HUES64 (cell line): Measurements from ENCODE around the gene KCNH1.

Experiments
- H3K27ac ChIP-seq: 2 replicates; pipeline ENCODE4 v1.7.0; 2013; ENCODE audit warnings: low read depth, low read length, inconsistent platforms
- H3K27me3 ChIP-seq: 2 replicates; pipeline ENCODE4 v1.6.1; 2013; ENCODE audit warnings: mild to moderate bottlenecking, low read length; ENCODE audit not compliant: insufficient read depth
- H3K36me3 ChIP-seq: 2 replicates; pipeline ENCODE4 v1.6.1; 2013; ENCODE audit warnings: mild to moderate bottlenecking, low read length; ENCODE audit not compliant: insufficient read depth
- H3K4me1 ChIP-seq: 2 replicates; pipeline ENCODE4 v1.6.1; 2013; ENCODE audit warnings: mild to moderate bottlenecking, low read length, moderate library complexity; ENCODE audit not compliant: insufficient read depth
- H3K4me3 ChIP-seq: 2 replicates; pipeline ENCODE4 v1.5.1; 2013; ENCODE audit warnings: mild to moderate bottlenecking, low read length, moderate library complexity
- H3K9ac ChIP-seq: 2 replicates; pipeline ENCODE4 v1.6.1; 2013; ENCODE audit warnings: mild to moderate bottlenecking, low read depth, low read length
- H3K9me3 ChIP-seq: 2 replicates; pipeline ENCODE4 v1.6.1; 2013; ENCODE audit warnings: low read depth, low read length; ENCODE audit not compliant: insufficient read depth
- WGBS: fragments of 150-250, 120-280 bp; methylation state at CpG from one replicate; pipeline ENCODE4 v1.1.7; 2013; ENCODE audit warnings: missing lambda C conversion rate; 5-methylcytosine and 5-hydroxymethylcytosine counted together

Gene KCNH1

DNA sequence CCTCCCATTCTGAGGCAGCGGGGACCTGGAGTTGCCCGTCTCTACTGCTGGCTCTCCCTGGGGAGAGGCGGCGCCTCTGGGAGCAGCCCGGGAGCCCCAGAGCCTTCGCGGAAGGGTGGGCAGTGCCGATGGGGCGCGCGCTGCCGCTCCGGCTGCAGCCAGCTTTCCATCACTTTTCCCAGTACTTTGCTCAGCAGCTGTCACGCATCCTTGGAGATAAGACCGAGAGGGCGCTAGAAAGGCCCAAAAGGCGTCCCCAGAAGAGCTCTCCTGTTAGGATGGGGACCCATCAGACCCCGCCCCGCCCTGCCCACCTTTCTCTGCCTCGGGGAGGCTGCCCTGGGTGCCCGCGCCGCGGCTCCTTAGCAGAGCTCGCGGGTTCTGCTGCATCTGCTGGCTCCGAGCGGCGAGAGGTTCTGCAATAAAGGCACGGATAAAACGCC, 534 bp downstream of the KCNH1 start:
- Histone ChIP-seq H3K9ac (peak overlapping the region; percentile 53), H3K4me3 (peak overlapping the region; percentile 66)

DNA sequence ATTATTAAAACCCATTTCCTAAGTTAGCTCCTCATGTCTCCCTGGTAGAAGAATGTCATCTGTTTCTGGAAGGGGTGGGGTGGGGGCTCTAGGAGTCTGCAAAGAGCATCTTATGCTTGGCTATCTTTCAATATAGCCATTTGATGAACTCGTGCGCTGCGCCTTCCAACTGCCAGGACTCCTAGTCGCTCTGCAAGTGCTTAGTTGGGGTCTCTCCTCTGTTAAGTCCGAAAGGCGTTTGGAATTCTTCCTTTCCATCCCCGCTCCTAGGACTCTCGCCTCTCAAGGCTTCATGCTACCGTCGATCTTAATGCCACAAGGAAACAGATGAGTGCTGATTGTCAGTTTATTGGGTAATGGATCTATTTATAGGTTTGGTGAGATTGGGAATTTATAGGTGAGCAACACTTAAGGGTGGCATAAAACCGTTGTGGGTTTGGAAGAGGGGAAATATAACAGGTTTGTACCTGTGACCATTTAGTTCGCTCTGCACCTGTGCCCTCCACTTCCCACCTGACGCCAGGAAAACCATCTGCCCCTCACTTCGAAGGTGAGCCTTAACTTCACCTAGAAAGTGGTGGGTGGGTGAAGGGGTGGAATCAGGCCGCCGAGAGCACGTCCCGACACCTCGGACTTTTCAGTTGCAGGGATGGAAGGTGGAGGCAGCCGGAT, 1.1 kb downstream of the KCNH1 start:
- H3K9ac ChIP-seq: no peak overlapping the region
- H3K27ac ChIP-seq: no peak overlapping the region
- 43% methylated on average over 19 of the region's 20 CpGs for WGBS
- H3K9me3 ChIP-seq: no peaks in the 10 kb centered on the region
- H3K4me1 ChIP-seq: no peaks in the 10 kb centered on the region
- H3K4me3 ChIP-seq: peak overlapping the region; percentile 66
- peaks cover 35% of the 10 kb centered on the region for H3K27me3 ChIP-seq
- H3K36me3 ChIP-seq: no peaks in the 10 kb centered on the region

More for the DNA sequence above, 534 bp downstream of the KCNH1 start:
- Histone ChIP-seq H3K36me3 (no peaks in the 10 kb centered on the region), H3K9me3 (no peaks in the 10 kb centered on the region), H3K27ac (no peak overlapping the region), H3K27me3 (peaks cover 35% of the 10 kb centered on the region), H3K4me1 (no peaks in the 10 kb centered on the region)
- WGBS: 1% methylated on average over 31 of the region's 31 CpGs

DNA sequence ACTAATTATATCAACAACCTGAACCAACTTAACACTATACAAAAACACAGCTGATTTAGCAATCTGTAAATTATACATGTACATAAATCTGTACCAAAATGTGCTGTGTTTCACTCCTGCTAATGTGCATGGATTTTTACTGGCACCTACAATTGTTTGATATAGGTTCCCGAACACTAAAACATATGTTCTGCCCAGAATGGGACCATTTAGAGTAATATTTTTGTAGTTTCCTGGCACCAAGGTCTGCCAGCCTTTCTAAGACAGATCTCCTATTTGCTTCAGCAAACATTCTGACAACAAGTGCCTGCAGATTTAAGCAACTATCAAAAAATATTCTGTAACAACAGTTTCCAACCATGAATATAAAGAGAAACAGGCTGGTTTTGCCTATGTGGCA, 4.2 kb downstream of the KCNH1 start:
- H3K9me3 ChIP-seq: no peaks in the 10 kb centered on the region
- H3K27me3 ChIP-seq: peaks cover 35% of the 10 kb centered on the region
- no peak overlapping the region for H3K27ac ChIP-seq
- 100% methylated on average over 1 of the region's 1 CpG for WGBS
- no peak overlapping the region for H3K4me3 ChIP-seq
- H3K36me3 ChIP-seq: no peaks in the 10 kb centered on the region
- H3K4me1 ChIP-seq: no peaks in the 10 kb centered on the region
- H3K9ac ChIP-seq: no peak overlapping the region

DNA sequence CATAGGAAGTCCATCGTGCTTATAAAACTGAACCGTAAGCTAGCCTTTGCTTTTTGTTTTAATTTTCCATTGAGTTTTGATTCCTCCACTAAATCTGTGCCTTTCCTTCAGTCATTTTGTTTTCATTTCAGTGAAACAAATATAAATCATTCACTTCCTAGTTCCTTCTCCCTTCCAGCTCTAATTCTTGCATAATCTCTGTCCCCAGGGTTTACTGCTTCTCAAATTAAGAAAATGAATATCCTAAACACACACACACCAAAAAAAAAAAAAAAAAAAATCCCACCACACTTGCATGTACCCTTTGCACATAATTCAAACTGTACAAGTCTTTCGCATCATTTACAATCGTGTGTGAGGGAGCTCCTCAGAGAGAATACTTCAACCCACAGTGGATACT, 6.8 kb downstream of the KCNH1 start:
- 93% methylated on average over 4 of the region's 4 CpGs for WGBS
- Histone ChIP-seq H3K4me3 (no peak overlapping the region), H3K9ac (no peak overlapping the region), H3K4me1 (no peaks in the 10 kb centered on the region), H3K9me3 (no peaks in the 10 kb centered on the region), H3K27me3 (peaks cover 18% of the 10 kb centered on the region), H3K27ac (no peak overlapping the region), H3K36me3 (no peaks in the 10 kb centered on the region)

DNA sequence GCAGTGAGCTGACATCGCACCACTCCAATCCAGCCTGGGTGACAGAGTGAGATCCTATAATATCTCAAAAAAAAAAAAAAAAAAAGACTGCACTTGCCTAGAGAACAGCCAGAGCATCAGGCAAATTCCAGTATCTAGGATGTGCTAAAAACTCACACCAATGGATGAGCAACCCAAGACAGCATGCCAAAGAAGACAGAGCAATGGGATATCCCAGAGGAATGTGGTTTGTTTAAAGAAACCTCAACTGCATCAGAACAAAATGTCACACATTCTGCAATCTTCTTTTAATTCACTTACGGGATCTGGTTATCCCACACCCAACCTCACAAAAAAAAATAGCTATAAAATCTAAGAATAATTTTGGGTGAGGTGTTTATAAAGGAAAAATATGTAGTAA, 7.3 kb downstream of the KCNH1 start:
- no peaks in the 10 kb centered on the region for H3K4me1 ChIP-seq
- 71% methylated on average over 1 of the region's 2 CpGs for WGBS

DNA sequence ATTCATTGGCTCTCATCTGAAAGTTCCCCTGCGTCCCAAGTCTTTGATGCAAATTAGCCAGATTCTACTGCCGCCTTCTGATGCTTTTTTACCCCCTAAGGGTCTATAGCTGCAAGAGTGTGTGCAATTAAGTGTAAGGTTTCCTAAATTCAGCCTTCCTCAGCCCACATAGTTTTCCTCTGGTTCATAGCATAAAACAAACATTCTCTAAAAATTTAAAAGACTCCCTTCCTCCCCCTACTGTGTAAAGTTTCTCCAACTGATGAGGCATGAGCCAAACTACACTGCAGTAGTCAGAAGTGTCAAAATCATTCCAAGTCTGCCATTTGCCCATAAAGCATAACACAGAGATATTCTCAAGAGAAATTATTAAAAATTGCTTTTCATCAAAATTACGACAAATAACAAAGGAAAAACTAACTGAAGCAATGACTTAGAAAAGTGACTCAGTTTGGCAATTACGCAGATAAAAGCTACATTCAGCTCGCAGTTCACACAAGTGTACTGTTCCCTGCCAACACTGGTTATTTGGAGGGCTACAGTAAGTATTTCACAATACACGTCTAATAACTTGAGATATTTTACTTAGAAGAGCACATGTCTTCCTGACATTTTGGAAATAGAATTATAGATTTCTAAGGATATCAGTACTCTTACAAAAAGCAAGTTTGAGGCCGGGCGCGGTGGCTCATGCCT, 15.4 kb downstream of the KCNH1 start:
- no peaks in the 10 kb centered on the region for H3K36me3 ChIP-seq
- H3K4me1 ChIP-seq: no peaks in the 10 kb centered on the region
- no peaks in the 10 kb centered on the region for H3K27me3 ChIP-seq
- no peak overlapping the region for H3K4me3 ChIP-seq
- H3K9me3 ChIP-seq: no peaks in the 10 kb centered on the region
- H3K9ac ChIP-seq: no peak overlapping the region
- 92% methylated on average over 9 of the region's 9 CpGs for WGBS
- H3K27ac ChIP-seq: no peak overlapping the region

More for the DNA sequence above, 7.3 kb downstream of the KCNH1 start:
- Histone ChIP-seq H3K9ac (no peak overlapping the region), H3K36me3 (no peaks in the 10 kb centered on the region), H3K9me3 (no peaks in the 10 kb centered on the region), H3K27me3 (peaks cover 12% of the 10 kb centered on the region), H3K4me3 (no peak overlapping the region), H3K27ac (no peak overlapping the region)

DNA sequence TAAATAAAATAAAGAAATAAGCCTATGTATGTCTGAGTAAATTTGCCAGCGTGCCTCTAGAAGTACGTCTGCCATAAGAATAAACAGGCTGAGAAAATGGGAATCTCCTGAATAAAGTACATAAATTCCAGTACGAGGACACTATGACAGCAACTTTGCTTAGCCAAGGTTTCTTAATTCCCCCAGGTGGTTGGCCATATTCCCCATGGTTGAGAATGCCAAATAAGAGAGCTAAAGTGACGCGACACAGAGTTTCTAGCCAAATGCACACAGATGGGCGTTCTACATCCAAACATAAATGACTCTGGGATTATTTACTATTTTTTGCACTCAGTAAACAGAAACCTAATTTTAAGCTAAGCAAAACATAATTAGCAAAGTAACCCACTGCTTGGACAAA, 19.5 kb downstream of the KCNH1 start:
- H3K4me1 ChIP-seq: no peaks in the 10 kb centered on the region
- no peak overlapping the region for H3K4me3 ChIP-seq
- no peaks in the 10 kb centered on the region for H3K36me3 ChIP-seq
- H3K9ac ChIP-seq: no peak overlapping the region
- no peaks in the 10 kb centered on the region for H3K9me3 ChIP-seq
- 96% methylated on average over 6 of the region's 6 CpGs for WGBS
- H3K27me3 ChIP-seq: no peaks in the 10 kb centered on the region
- no peak overlapping the region for H3K27ac ChIP-seq

DNA sequence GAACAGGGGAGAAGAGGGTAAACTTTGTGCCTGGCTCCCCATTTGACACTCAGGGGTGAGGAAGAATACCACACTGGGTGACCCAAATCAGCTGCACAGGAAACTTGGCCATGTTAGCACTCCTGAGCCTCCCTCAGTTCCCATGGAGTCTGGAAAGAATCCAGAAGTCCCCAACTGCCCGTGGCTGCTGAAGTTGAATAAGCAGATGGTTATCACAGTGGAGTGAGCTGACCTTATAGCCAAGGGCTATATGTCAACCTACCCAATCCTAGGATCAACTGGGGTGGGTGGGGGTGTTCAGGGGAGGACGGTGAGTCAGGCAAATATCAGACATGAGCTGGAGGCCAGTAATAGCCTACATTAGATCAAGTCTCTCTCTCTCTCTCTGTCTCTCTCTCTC, 20.4 kb downstream of the KCNH1 start:
- Histone ChIP-seq H3K4me3 (no peak overlapping the region), H3K27ac (no peak overlapping the region), H3K36me3 (no peaks in the 10 kb centered on the region), H3K4me1 (no peaks in the 10 kb centered on the region), H3K9me3 (no peaks in the 10 kb centered on the region), H3K9ac (no peak overlapping the region), H3K27me3 (no peaks in the 10 kb centered on the region)
- no CpG with 5 or more reads among the region's 2 CpGs for WGBS

DNA sequence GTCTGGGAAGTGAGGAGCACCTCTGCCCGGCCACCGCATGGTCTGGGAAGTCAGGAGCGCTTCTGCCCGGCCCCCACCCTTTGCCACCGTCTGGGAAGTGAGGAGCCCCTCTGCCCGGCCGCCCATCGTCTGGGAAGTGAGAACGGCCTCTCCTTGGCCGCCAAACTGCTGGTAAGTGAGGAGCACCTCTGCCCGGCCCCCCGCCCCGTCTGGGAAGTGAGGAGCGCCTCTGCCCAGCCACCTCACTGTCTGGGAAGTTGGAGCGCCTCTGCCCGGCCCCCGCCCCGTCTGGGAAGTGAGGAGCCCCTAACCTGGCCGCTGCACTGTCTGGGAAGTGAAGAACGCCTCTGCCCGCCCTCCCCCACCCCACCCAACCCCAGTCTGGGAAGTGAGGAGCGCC, 22.6 kb downstream of the KCNH1 start:
- WGBS: 96% methylated on average over 20 of the region's 22 CpGs
- Histone ChIP-seq H3K4me1 (no peaks in the 10 kb centered on the region), H3K9me3 (no peaks in the 10 kb centered on the region), H3K9ac (no peak overlapping the region), H3K27ac (no peak overlapping the region), H3K27me3 (no peaks in the 10 kb centered on the region), H3K36me3 (no peaks in the 10 kb centered on the region), H3K4me3 (no peak overlapping the region)

DNA sequence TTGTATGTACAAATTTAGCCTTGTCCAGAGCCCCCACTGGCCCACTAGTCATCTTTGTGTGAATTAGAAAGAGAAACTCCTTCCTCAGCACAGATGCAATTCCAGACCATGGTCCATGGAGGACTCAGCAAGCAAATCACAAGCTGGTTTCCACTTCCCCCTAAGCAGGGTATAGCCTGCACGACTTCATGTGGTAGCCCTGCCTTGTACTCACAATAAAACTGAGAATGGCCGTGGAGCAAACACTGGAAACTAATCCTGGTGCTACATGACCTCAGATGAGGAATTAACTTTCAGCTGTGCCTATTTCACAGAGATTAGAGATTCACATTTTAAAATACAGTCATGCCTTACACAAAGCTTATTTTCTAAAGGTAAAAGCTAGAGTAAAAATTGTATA, 32.5 kb downstream of the KCNH1 start:
- Histone ChIP-seq H3K9me3 (no peaks in the 10 kb centered on the region), H3K27me3 (no peaks in the 10 kb centered on the region)

DNA sequence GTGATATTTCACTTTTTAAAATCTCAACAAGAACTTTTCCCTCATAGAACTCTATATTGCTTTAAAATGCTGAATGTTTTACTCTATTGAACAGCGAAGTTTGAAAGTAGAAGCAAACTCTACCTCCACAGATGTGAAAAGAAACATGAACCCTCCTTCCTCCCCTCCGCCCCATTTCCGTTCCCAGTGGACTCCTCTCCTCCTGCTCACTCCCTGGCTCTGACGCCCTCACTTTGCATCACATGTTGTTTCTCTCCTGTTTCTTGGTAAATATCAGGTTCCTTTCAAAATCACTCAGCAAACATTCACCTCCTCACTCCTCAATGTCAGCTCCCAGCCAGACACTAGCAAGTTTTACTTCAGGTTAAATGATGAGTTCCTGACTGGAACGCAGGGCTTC, 34.6 kb downstream of the KCNH1 start:
- no peak overlapping the region for H3K9ac ChIP-seq
- H3K4me3 ChIP-seq: no peak overlapping the region
- no peaks in the 10 kb centered on the region for H3K27me3 ChIP-seq
- H3K4me1 ChIP-seq: no peaks in the 10 kb centered on the region
- H3K9me3 ChIP-seq: no peaks in the 10 kb centered on the region
- WGBS: 82% methylated on average over 5 of the region's 5 CpGs
- H3K27ac ChIP-seq: no peak overlapping the region
- H3K36me3 ChIP-seq: no peaks in the 10 kb centered on the region

More for the DNA sequence above, 32.5 kb downstream of the KCNH1 start:
- Histone ChIP-seq H3K9ac (no peak overlapping the region), H3K4me3 (no peak overlapping the region), H3K27ac (no peak overlapping the region), H3K36me3 (no peaks in the 10 kb centered on the region), H3K4me1 (no peaks in the 10 kb centered on the region)
- WGBS: 87% methylated on average over 2 of the region's 2 CpGs
